ENCODE measurements around the gene STIM2.

The STIM2 gene

GRCh38 chr4:26884486-26884988 lies 23.9 kb downstream of the STIM2 start:
- H3K14ac ChIP-seq (ENCODE audit: low read length): no peak overlapping the region
- no peaks in the 10 kb centered on the region for H3K9me3 ChIP-seq (ENCODE audit: insufficient read depth, low read depth, low read length)
- no peak overlapping the region for H4K8ac ChIP-seq (ENCODE audit: low read depth, low read length)
- H2BK120ac ChIP-seq (ENCODE audit: insufficient read depth, low read length, poor library complexity): no peak overlapping the region
- no peaks in the 10 kb centered on the region for H3K79me2 ChIP-seq (ENCODE audit: control insufficient read depth, insufficient read depth, low read length, poor library complexity)
- H3K23ac ChIP-seq (ENCODE audit: low read length): no peak overlapping the region
- H4K91ac ChIP-seq (ENCODE audit: low read depth, low read length): no peak overlapping the region
- H3K27ac ChIP-seq (ENCODE audit: low read depth, low read length): no peak overlapping the region
- H2BK12ac ChIP-seq (ENCODE audit: low read length): no peak overlapping the region
- H3K4me1 ChIP-seq (ENCODE audit: control insufficient read depth in 1 of 2, insufficient read depth in 2 of 2, low read length in 2 of 2): no peaks in the 10 kb centered on the region
- no peak overlapping the region for H3K4me3 ChIP-seq (ENCODE audit: low read depth, low read length)
- H2AFZ ChIP-seq (ENCODE audit: insufficient read depth, low read length, poor library complexity): no peak overlapping the region
- H4K12ac ChIP-seq (ENCODE audit: low read depth, low read length): no peak overlapping the region
- H3K27me3 ChIP-seq (ENCODE audit: insufficient read depth, low read length): no peaks in the 10 kb centered on the region
- H2AK5ac ChIP-seq (ENCODE audit: low read length): no peak overlapping the region
- H3K79me1 ChIP-seq (ENCODE audit: low read length): no peaks in the 10 kb centered on the region
- H3K36me3 ChIP-seq (ENCODE audit: control insufficient read depth in 1 of 2, insufficient read depth in 2 of 2, low read length in 2 of 2): no peaks in the 10 kb centered on the region
- H3K4ac ChIP-seq (ENCODE audit: low read depth, low read length): no peak overlapping the region
- no peak overlapping the region for H3K18ac ChIP-seq (ENCODE audit: low read length)
- WGBS (ENCODE audit: extremely low coverage, insufficient coverage, insufficient read length): no CpG with 5 or more reads among the region's 5 CpGs
- H3K9ac ChIP-seq (ENCODE audit: low read length): no peak overlapping the region
- DNase-seq: no peak
- no peak overlapping the region for H3K4me2 ChIP-seq (ENCODE audit: low read length)
- no peak overlapping the region for H2BK5ac ChIP-seq (ENCODE audit: low read depth, low read length, poor library complexity)

GRCh38 chr4:26885912-26886274 lies 25.3 kb downstream of the STIM2 start:
- no peaks in the 10 kb centered on the region for H3K36me3 ChIP-seq (ENCODE audit: control insufficient read depth in 1 of 2, insufficient read depth in 2 of 2, low read length in 2 of 2)
- no peak overlapping the region for H2BK120ac ChIP-seq (ENCODE audit: insufficient read depth, low read length, poor library complexity)
- no peaks in the 10 kb centered on the region for H3K79me1 ChIP-seq (ENCODE audit: low read length)
- H2AFZ ChIP-seq (ENCODE audit: insufficient read depth, low read length, poor library complexity): no peak overlapping the region
- H4K91ac ChIP-seq (ENCODE audit: low read depth, low read length): no peak overlapping the region
- DNase-seq: peak in 1 of 2 donors; percentile 23
- H3K9me3 ChIP-seq (ENCODE audit: insufficient read depth, low read depth, low read length): no peaks in the 10 kb centered on the region
- no peak overlapping the region for H4K12ac ChIP-seq (ENCODE audit: low read depth, low read length)
- WGBS (ENCODE audit: extremely low coverage, insufficient coverage, insufficient read length): no CpG with 5 or more reads among the region's 2 CpGs
- H2BK5ac ChIP-seq (ENCODE audit: low read depth, low read length, poor library complexity): no peak overlapping the region
- H3K14ac ChIP-seq (ENCODE audit: low read length): no peak overlapping the region
- H3K79me2 ChIP-seq (ENCODE audit: control insufficient read depth, insufficient read depth, low read length, poor library complexity): no peaks in the 10 kb centered on the region
- H4K8ac ChIP-seq (ENCODE audit: low read depth, low read length): no peak overlapping the region
- H2AK5ac ChIP-seq (ENCODE audit: low read length): no peak overlapping the region
- no peak overlapping the region for H3K27ac ChIP-seq (ENCODE audit: low read depth, low read length)
- H3K4me2 ChIP-seq (ENCODE audit: low read length): no peak overlapping the region
- no peak overlapping the region for H3K4me3 ChIP-seq (ENCODE audit: low read depth, low read length)
- no peak overlapping the region for H3K9ac ChIP-seq (ENCODE audit: low read length)
- no peak overlapping the region for H3K4ac ChIP-seq (ENCODE audit: low read depth, low read length)
- H3K27me3 ChIP-seq (ENCODE audit: insufficient read depth, low read length): no peaks in the 10 kb centered on the region
- no peak overlapping the region for H3K18ac ChIP-seq (ENCODE audit: low read length)
- no peak overlapping the region for H2BK12ac ChIP-seq (ENCODE audit: low read length)
- no peak overlapping the region for H3K23ac ChIP-seq (ENCODE audit: low read length)
- no peaks in the 10 kb centered on the region for H3K4me1 ChIP-seq (ENCODE audit: control insufficient read depth in 1 of 2, insufficient read depth in 2 of 2, low read length in 2 of 2)

GRCh38 chr4:26887143-26887542 lies 26.5 kb downstream of the STIM2 start:
- H3K4ac ChIP-seq (ENCODE audit: low read depth, low read length): no peak overlapping the region
- no peaks in the 10 kb centered on the region for H3K36me3 ChIP-seq (ENCODE audit: control insufficient read depth in 1 of 2, insufficient read depth in 2 of 2, low read length in 2 of 2)
- H3K9me3 ChIP-seq (ENCODE audit: insufficient read depth, low read depth, low read length): no peaks in the 10 kb centered on the region
- H3K4me1 ChIP-seq (ENCODE audit: control insufficient read depth in 1 of 2, insufficient read depth in 2 of 2, low read length in 2 of 2): no peaks in the 10 kb centered on the region
- WGBS (ENCODE audit: extremely low coverage, insufficient coverage, insufficient read length): no CpG with 5 or more reads among the region's 3 CpGs
- no peak overlapping the region for H3K23ac ChIP-seq (ENCODE audit: low read length)
- no peak overlapping the region for H3K9ac ChIP-seq (ENCODE audit: low read length)
- no peak overlapping the region for H2AK5ac ChIP-seq (ENCODE audit: low read length)
- no peak overlapping the region for H2BK5ac ChIP-seq (ENCODE audit: low read depth, low read length, poor library complexity)
- H2BK12ac ChIP-seq (ENCODE audit: low read length): no peak overlapping the region
- no peak overlapping the region for H3K27ac ChIP-seq (ENCODE audit: low read depth, low read length)
- no peak for DNase-seq
- no peak overlapping the region for H4K12ac ChIP-seq (ENCODE audit: low read depth, low read length)
- H3K79me2 ChIP-seq (ENCODE audit: control insufficient read depth, insufficient read depth, low read length, poor library complexity): no peaks in the 10 kb centered on the region
- H3K79me1 ChIP-seq (ENCODE audit: low read length): no peaks in the 10 kb centered on the region
- H2BK120ac ChIP-seq (ENCODE audit: insufficient read depth, low read length, poor library complexity): no peak overlapping the region
- no peaks in the 10 kb centered on the region for H3K27me3 ChIP-seq (ENCODE audit: insufficient read depth, low read length)
- no peak overlapping the region for H2AFZ ChIP-seq (ENCODE audit: insufficient read depth, low read length, poor library complexity)
- no peak overlapping the region for H3K18ac ChIP-seq (ENCODE audit: low read length)
- H3K4me3 ChIP-seq (ENCODE audit: low read depth, low read length): no peak overlapping the region
- no peak overlapping the region for H4K8ac ChIP-seq (ENCODE audit: low read depth, low read length)
- no peak overlapping the region for H3K4me2 ChIP-seq (ENCODE audit: low read length)
- H3K14ac ChIP-seq (ENCODE audit: low read length): no peak overlapping the region
- no peak overlapping the region for H4K91ac ChIP-seq (ENCODE audit: low read depth, low read length)

GRCh38 chr4:26887809-26888208 lies 27.2 kb downstream of the STIM2 start:
- H2AFZ ChIP-seq (ENCODE audit: insufficient read depth, low read length, poor library complexity): no peak overlapping the region
- DNase-seq: no peak
- no peak overlapping the region for H3K4ac ChIP-seq (ENCODE audit: low read depth, low read length)
- no peaks in the 10 kb centered on the region for H3K79me2 ChIP-seq (ENCODE audit: control insufficient read depth, insufficient read depth, low read length, poor library complexity)
- no peak overlapping the region for H4K91ac ChIP-seq (ENCODE audit: low read depth, low read length)
- no peaks in the 10 kb centered on the region for H3K9me3 ChIP-seq (ENCODE audit: insufficient read depth, low read depth, low read length)
- H3K23ac ChIP-seq (ENCODE audit: low read length): no peak overlapping the region
- no CpG with 5 or more reads among the region's 2 CpGs for WGBS (ENCODE audit: extremely low coverage, insufficient coverage, insufficient read length)
- H3K4me2 ChIP-seq (ENCODE audit: low read length): no peak overlapping the region
- no peak overlapping the region for H3K18ac ChIP-seq (ENCODE audit: low read length)
- H3K27ac ChIP-seq (ENCODE audit: low read depth, low read length): no peak overlapping the region
- no peaks in the 10 kb centered on the region for H3K79me1 ChIP-seq (ENCODE audit: low read length)
- no peaks in the 10 kb centered on the region for H3K27me3 ChIP-seq (ENCODE audit: insufficient read depth, low read length)
- H3K4me1 ChIP-seq (ENCODE audit: control insufficient read depth in 1 of 2, insufficient read depth in 2 of 2, low read length in 2 of 2): no peaks in the 10 kb centered on the region
- no peak overlapping the region for H3K4me3 ChIP-seq (ENCODE audit: low read depth, low read length)
- H2BK12ac ChIP-seq (ENCODE audit: low read length): no peak overlapping the region
- H3K9ac ChIP-seq (ENCODE audit: low read length): no peak overlapping the region
- H3K14ac ChIP-seq (ENCODE audit: low read length): no peak overlapping the region
- no peak overlapping the region for H2AK5ac ChIP-seq (ENCODE audit: low read length)
- no peak overlapping the region for H4K12ac ChIP-seq (ENCODE audit: low read depth, low read length)
- no peak overlapping the region for H4K8ac ChIP-seq (ENCODE audit: low read depth, low read length)
- H2BK120ac ChIP-seq (ENCODE audit: insufficient read depth, low read length, poor library complexity): no peak overlapping the region
- H2BK5ac ChIP-seq (ENCODE audit: low read depth, low read length, poor library complexity): no peak overlapping the region
- H3K36me3 ChIP-seq (ENCODE audit: control insufficient read depth in 1 of 2, insufficient read depth in 2 of 2, low read length in 2 of 2): no peaks in the 10 kb centered on the region
